ENCODE measurements around the gene SIRPG. TPM values are rescaled to one million over a fixed set of nuclear protein-coding genes. Genes with fewer than 3 reads are reported as not detected.
A peak's percentile ranks its signal among the peaks of the same experiment; 100 is the strongest.

SIRPG gene
- polyA plus RNA-seq, 2 of the 4 experiments (the other 2 are of a cell fraction) = not detected

- Histone ChIP-seq H3K4me2 (no peak overlapping the region), H3K4me3 (no peak overlapping the region), H3K4me1 (no peaks in the 10 kb centered on the region), H3K27ac (no peak overlapping the region), H3K9me3 (no peaks in the 10 kb centered on the region)
- FAIRE-seq (peak; percentile 32), ATAC-seq (no peak), DNase-seq (ENCODE audit: low read depth in 1 of 2, low spot score in 1 of 2) (no peak)
- ChIA-PET POLR2A (no interaction called here), CTCF (interaction anchor here (0.8 kb wide), 1 partner anchor 9 kb away, joined by 3 read pairs; no protein-coding TSS in a partner anchor)
- TF ChIP-seq NPAS2 (CRISPR knock-in tag; IDR thresholded peaks at IDR 0.05; ENCODE audit: borderline replicate concordance) = no peak
- 2% methylated on average over 1 of the region's 1 CpG for WGBS (ENCODE audit: missing lambda C conversion rate)
Measured at GRCh38 chr20:1667502-1668085, 10.0 kb upstream of the SIRPG start.

- no peaks in the 10 kb centered on the region for H3K4me1 ChIP-seq
- ChIA-PET POLR2A (no interaction called here), CTCF (interaction anchor here (0.8 kb wide), 1 partner anchor 10 kb away, joined by 3 read pairs; no protein-coding TSS in a partner anchor)
- no peak overlapping the region for H3K4me2 ChIP-seq
- no peak overlapping the region for H3K27ac ChIP-seq
- no peak overlapping the region for H3K4me3 ChIP-seq
- ATAC-seq (no peak), FAIRE-seq (no peak), DNase-seq (ENCODE audit: low read depth in 1 of 2, low spot score in 1 of 2) (no peak)
- WGBS (ENCODE audit: missing lambda C conversion rate) = 69% methylated on average over 5 of the region's 5 CpGs
- TF ChIP-seq PBX3 (IDR thresholded peaks at IDR 0.05) (no peak), FOSL2 (IDR thresholded peaks at IDR 0.05) (no peak), FOSL2 (CRISPR knock-in tag; IDR thresholded peaks at IDR 0.05) (no peak), ZSCAN20 (CRISPR knock-in tag; IDR thresholded peaks at IDR 0.05) (no peak), MYC (IDR thresholded peaks at IDR 0.05; ENCODE audit: borderline replicate concordance, low read length) (no peak), REST (IDR thresholded peaks at IDR 0.05) (no peak), EP300 (IDR thresholded peaks at IDR 0.05) (no peak), ESRRA (IDR thresholded peaks at IDR 0.05; ENCODE audit: borderline replicate concordance, low read length) (no peak), RAD21 (conservative IDR thresholded peaks at IDR 0.05 in 1 of 2, IDR thresholded peaks at IDR 0.05 in 1 of 2) (no peak)
- H3K9me3 ChIP-seq = no peaks in the 10 kb centered on the region
Measured at GRCh38 chr20:1666802-1667201, 9.2 kb upstream of the SIRPG start.

GRCh38 chr20:1665345-1665744 is 7.8 kb upstream of the SIRPG start:
- POLR2A ChIA-PET = no interaction called here

More at GRCh38 chr20:1665345-1665744, 7.8 kb upstream of the SIRPG start:
- TF ChIP-seq CBX2 (IDR thresholded peaks at IDR 0.05; ENCODE audit: borderline replicate concordance, low read depth) = no peak
- TF ChIP-seq BCL3 (IDR thresholded peaks at IDR 0.05) = no peak
- TF ChIP-seq HMGXB4 (CRISPR knock-in tag; IDR thresholded peaks at IDR 0.05; ENCODE audit: borderline replicate concordance) = no peak
- no peak for TF ChIP-seq FOXS1 (CRISPR knock-in tag; IDR thresholded peaks at IDR 0.05)
- TF ChIP-seq MAFK (IDR thresholded peaks at IDR 0.05; ENCODE audit: partially characterized antibody) = no peak
- CTCF ChIA-PET = interaction anchor here (0.9 to 1.5 kb wide), 2 partner anchors 13 to 69 kb away, joined by 3 to 5 read pairs; no protein-coding TSS in a partner anchor
- Histone ChIP-seq H3K4me1 (no peaks in the 10 kb centered on the region), H3K4me2 (no peak overlapping the region), H3K4me3 (no peak overlapping the region), H3K9me3 (no peaks in the 10 kb centered on the region), H3K27ac (no peak overlapping the region)
- FAIRE-seq (no peak), ATAC-seq (no peak), DNase-seq (ENCODE audit: low read depth in 1 of 2, low spot score in 1 of 2) (no peak)
- 66% methylated on average over 3 of the region's 3 CpGs for WGBS (ENCODE audit: missing lambda C conversion rate)
